Measurements from ENCODE around the gene NHP2.

DNA sequence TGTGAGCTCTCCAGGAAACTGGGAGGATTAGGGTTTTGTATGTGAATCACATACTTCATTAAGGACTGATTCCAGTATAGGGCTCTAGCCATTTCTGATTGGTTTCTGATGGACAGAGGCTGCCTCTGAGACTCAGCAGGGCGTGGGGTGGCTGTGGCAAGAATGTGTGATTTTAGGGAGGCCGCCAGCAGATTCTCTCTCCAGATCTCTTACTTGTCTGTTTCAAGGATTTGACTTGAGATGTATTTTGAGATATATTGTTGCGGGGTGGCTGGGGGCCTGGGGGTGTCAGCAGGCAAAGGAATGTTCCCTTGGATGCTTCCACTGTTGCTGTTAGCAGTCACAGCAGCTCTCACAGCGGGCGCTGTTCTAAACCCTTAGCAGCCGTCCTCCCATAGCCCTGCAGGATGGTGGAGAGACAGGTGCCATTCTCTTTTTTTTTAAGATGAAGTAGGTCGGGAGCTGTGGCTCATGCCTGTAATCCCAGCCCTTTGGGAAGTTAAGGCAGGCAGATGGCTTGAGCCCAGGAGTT is 42.7 kb upstream of the NHP2 start:
- TF ChIP-seq, protein P1, sequence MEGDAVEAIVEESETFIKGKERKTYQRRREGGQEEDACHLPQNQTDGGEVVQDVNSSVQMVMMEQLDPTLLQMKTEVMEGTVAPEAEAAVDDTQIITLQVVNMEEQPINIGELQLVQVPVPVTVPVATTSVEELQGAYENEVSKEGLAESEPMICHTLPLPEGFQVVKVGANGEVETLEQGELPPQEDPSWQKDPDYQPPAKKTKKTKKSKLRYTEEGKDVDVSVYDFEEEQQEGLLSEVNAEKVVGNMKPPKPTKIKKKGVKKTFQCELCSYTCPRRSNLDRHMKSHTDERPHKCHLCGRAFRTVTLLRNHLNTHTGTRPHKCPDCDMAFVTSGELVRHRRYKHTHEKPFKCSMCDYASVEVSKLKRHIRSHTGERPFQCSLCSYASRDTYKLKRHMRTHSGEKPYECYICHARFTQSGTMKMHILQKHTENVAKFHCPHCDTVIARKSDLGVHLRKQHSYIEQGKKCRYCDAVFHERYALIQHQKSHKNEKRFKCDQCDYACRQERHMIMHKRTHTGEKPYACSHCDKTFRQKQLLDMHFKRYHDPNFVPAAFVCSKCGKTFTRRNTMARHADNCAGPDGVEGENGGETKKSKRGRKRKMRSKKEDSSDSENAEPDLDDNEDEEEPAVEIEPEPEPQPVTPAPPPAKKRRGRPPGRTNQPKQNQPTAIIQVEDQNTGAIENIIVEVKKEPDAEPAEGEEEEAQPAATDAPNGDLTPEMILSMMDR (IDR thresholded peaks at IDR 0.05; ENCODE audit: insufficient read depth, low read depth, low read length), result no peak
- TF ChIP-seq EZH2 (IDR thresholded peaks at IDR 0.05; ENCODE audit: insufficient read depth, low read length), result no peak
